Glomerular visceral epithelial cell (primary cell): ENCODE measurements around the gene WFDC12.
"Not testable (repeated sequence)": the region's sequence is repeated elsewhere in the genome, so short reads cannot be mapped to it uniquely, and the experiment has no call there.

Source experiments
- DNase-seq: peaks from one replicate; pipeline ENCODE4 v3.0.0-alpha.2; 2016; ENCODE audit errors: extremely low spot score

The WFDC12 gene, protein sequence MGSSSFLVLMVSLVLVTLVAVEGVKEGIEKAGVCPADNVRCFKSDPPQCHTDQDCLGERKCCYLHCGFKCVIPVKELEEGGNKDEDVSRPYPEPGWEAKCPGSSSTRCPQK

DNA sequence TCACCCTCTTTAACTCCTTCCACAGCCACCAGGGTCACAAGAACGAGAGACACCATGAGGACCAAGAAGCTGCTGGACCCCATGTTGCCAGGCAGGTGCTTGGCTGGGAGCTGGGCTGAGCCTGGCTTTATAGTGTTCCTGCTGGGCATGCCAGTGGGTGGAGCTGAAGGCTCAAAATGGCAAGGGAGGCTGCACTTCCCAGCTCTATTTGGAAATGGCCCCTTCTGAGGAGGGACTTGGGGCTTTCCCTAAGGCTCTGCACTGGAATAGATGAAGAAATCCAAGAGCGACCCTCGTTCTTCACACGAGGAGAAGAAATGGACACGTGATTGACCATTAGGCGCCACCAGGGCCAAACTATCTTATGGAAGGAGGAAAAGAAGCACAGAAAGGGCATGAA lies at the start of gene WFDC12:
TSS of gene WFDC12 (minus strand) at position 101 of the 400 bp plus-strand sequence. CDS start at position 83, 18 bp downstream.
- no peak for DNase-seq

DNA sequence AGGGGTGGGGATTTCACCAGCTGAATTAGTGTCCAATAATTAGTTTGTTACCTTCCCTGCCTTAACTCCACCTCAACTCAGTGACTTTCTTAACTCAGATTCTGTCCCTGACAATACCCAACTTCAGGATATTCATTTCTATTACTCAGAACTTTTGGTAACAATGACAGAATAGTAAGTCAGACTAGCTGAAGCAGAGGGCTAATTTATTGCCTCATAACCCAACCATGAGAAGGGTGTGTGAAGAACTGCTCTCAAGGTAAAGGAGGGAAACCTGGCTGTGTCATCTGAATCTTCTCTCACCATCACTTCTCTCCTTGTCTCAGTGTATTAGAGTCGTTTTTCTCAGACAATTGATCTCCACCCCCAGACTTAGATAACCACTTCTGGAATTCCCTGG lies 49.3 kb upstream of the WFDC12 start:
- no peak for DNase-seq

GRCh38 chr20:45164906-45165305 lies 40.6 kb upstream of the WFDC12 start:
- DNase-seq = no peak

DNA sequence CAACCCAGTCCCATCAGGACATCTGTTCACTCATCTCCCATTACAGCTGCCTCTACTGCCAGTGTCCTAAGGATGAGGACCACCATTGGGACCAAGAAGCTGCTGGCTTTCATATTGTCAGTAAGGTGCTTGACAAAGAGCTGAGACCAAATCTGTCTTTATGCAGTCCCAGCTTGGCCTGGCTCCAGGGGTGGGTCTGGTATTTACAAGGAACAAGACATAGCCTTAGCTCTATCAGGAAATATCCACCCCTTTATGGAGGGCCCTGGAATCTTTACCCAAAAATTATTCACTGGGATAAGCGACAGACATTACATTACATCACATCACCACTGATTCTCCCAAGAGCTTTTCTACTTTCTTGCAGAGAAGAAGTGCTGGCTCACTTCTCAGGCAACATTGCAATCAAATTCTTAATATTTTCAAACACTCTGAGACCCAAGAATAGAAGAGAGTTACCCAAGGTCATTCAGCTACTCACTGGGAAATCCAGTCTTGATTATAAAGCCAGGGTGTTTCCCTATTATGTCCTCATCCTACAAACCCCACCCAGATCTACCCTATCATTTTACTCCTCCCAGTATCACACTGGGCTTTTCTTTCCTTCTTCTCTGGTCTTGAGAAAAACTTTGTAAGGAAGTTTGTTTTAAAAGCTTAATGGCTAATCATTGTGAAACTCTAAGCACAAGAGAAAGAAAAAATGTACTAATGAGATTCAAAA lies 39.0 kb upstream of the WFDC12 start:
- no peak for DNase-seq

GRCh38 chr20:45157962-45158361 lies 33.7 kb upstream of the WFDC12 start:
- peak; percentile 8 for DNase-seq

DNA sequence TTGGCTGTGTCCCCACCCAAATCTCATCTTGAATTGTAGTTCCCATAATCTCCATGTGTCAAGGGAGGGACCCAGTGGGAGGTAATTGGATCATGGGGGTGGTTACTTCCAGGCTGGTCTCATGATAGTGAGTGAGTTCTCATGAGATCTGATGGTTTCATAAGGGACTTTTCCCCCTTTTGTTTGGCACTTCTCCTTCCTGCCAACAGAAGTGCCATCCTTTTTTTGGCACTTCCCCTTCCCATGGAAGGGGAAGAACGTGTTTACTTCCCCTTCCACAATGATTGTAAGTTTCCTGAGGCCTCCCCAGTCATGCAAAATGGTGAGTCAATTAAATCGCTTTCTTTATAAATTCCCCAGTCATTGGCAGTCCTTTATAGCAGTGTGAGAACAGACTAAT lies 32.4 kb upstream of the WFDC12 start:
- DNase-seq = no peak

DNA sequence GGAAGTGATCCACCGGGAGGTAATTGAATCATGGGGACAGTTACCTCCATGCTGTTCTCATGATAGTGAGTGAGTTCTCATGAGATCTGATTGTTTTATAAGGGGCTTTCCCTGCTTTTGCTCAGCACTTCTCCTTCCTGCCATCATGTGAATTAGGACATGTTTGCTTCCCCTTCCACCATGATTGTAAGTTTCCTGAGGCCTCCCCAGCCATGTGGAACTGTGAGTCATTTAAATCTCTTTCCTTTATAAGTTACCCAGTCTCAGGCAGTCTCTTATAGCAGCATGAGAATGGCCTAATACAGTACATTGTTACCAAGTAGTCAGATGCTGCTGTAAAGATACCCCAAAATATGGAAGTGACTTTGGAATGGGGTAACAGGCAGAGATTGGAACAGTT lies 30.5 kb upstream of the WFDC12 start:
- DNase-seq = not testable (repeated sequence)

- DNase-seq = no peak
Measured at GRCh38 chr20:45154183-45154582, 29.9 kb upstream of the WFDC12 start.

GRCh38 chr20:45153752-45154151 lies 29.5 kb upstream of the WFDC12 start:
- no peak for DNase-seq

GRCh38 chr20:45153147-45153546 lies 28.9 kb upstream of the WFDC12 start:
- DNase-seq = no peak

DNA sequence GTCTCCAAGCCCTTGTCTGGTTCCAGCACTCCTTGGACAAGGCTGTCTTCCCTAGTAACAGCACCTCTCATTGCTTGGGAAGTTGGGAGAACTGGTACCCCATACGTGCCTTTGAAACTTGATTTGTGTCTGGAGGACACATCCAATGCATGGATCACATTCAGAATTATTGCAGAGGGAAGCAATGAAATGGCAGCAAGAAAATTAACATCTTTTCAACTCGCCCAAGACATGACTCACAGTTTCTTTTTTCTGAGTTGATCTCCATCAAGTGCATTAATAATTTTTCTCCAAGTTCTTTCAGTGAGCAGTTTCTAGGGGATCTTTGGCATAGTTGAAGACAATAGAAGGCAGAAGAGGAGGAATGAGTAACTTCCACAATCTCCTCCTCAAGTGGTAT lies 28.1 kb upstream of the WFDC12 start:
- no peak for DNase-seq

DNA sequence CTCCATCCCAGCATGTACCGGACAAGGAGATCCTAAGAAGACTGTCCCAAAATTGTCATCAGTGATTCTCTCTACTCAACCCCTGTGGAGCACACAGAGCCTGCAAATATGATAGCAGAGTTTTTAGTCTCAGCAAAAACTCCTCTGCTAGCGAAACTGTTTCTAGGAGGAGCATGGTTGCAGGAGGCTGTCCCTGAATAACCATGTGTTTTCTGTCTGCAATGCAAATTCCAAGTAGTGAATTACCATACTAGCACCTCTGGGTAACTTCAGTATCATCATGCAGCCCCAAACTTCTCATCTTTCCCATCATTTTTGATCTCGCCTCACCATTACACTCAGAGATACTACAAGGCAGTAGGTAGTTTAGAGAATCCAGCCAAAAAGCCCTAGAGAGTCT lies 24.8 kb upstream of the WFDC12 start:
- DNase-seq = no peak

GRCh38 chr20:45140836-45141235 lies 16.6 kb upstream of the WFDC12 start:
- no peak for DNase-seq

- not testable (repeated sequence) for DNase-seq
Measured at GRCh38 chr20:45139733-45140375, 15.6 kb upstream of the WFDC12 start.

DNA sequence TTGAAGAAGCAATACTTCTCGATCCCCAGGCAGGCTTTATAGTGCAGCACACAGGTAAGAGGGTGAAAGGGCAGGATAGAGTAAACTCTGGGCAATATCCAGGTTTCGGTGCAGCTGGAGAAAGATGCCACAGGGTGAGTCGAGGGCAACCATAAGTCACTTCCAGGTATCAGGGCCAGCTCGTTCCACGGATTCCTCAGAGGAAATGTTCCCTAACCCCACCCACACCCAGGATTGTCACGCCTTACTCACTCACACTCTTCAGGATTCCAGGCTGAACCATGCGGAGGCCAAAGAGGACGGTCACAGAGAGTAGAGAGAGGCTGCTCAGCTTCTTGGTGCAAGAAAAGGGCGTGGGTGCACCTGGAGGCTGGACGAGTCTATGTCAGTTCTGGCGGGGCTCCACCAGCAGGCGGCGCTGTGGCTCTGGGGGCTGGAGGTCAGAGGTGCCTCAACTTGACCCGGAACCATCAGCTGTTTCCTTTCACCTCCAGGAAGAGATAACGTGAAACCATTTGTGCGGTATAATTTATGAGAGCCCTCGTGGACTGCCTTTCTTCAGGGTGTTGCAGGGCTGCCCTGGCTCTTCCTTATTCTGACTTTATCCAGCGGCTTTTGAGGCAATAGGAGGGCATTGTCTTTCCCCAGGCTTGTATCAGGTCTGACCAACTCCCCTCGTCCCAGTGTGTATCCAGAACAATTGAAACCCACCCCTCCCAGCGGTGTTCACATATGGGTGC lies 14.5 kb upstream of the WFDC12 start:
- DNase-seq = peak; percentile 29

GRCh38 chr20:45136911-45137310 lies 12.6 kb upstream of the WFDC12 start:
- DNase-seq = no peak

DNA sequence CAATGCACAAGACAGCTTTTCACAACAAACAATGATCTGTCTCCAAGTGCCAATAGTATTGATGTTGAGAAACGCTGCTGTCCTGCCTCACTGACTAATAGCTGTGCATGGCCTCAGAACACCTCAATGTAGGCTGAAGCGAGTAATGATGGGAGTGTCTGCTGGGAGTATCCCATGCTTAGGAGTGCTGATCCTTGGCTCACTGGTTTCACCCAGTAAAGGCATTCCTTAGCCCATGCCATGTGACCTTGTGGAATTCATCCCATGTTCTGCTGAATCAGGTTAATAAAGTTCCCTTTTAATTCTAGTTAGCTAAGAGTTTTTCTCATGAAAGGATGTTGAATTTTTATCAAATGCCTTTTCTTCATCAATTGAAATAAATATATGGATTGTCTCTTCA lies 3.8 kb upstream of the WFDC12 start:
- no peak for DNase-seq

- DNase-seq = no peak
Measured at GRCh38 chr20:45121388-45121787, 2.9 kb downstream of the WFDC12 start.

DNA sequence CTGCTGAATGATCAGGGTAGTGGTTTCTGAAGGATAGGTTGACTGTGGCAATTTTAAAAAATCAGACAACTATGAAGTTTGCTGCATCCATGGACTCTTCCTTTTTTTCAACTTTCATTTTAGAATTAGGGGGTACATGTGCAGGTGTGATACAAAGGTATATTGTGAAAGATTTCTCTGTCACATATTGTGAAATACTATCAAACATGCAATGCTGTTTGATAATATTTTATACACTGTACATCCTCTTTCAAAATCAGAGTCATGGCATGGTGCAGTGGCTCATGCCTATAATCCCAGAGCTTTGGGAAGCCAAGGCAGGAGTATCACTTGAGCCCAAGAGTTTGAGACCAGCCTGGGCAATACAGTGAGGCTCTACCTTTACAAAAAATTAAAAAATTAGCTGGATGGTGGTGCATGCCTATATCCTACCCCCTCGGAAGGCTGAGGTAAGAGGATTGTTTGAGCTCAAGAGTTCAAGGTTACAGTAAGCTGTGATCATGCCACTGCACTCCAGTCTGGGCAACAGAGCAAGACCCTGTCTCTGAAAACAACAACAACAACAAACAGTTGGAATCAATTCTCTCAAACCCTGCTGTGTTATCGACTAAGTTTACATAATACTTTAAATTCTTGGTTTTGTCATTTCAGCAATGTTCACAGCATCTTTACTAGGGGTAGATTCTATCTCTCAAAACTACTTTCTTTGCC lies 4.6 kb downstream of the WFDC12 start:
- DNase-seq = no peak

DNA sequence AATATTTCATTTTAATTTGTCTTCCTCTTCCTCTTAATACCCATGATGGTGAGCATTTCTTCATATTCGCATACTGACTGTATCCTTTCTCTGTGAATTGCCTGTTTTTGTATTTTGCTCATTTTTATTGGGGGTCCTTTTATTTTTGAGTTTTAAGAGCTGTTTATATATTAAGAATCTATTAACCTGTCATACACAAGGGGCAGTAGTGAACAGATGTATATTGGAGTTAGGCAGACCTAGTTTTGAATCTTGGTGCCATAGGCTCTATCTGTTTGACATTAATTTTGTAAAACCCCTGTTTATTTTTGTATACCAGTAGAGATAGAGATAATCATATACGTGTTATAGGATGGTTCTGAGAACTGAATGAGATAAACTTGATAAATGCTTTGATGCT lies 6.2 kb downstream of the WFDC12 start:
- no peak for DNase-seq

GRCh38 chr20:45117581-45117980 lies 6.7 kb downstream of the WFDC12 start:
- no peak for DNase-seq

DNA sequence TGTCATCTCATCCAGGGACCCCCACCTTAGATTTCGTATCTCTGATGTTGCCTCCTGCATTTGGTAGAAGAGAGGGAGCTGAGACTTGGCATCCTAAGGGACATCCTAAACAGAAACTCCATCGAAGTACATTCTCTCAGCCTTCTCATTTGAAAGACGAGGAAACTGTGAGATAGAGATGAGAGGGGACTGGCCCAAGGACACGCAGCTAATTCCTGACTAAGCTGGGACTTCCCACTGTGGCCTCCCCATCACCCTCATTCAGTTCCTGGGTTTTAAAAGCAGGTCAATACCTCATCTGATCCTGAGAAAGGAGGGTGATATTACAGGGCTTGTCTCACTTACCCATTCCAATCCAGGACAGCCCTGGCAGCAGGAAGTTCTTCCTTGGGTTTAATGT lies 8.4 kb downstream of the WFDC12 start:
- DNase-seq = no peak
